Measurements from ENCODE around the gene KIAA0040. TPM values are rescaled to one million over a fixed set of nuclear protein-coding genes. Genes with fewer than 3 reads are reported as not detected.

KIAA0040 gene
- total RNA-seq, 1 donor from 2014 or later: 9.7 TPM

DNA sequence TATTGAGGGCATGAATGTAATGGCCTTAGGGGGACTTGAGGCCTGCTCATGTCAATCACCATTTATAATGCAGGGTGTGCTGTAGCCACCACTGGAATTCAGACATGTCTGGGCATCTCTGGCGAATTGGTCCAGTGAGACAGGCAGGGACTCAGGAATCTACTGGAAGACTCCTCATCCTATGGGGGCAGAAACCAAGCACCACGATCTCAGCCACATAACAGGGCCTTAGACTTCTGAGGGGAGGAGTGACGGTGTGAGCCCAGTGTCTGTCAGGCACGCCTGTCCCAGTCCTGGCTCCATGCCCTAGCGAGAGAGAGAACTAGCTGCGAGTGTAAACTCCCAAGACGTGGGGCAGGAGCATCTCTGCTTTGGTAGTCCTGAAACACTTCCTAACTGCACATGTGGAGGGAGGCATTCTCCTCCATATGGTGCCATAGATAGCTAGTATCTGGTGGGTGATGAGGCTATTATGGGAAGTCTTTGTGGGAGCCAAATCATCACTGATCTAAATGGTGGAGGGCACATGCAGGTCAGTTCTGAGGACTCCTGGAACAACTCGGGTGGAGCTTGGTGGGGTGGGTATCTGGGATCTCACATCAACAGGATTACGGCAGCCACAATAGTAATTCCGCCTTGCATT, 29.8 kb upstream of the KIAA0040 start:
- Histone ChIP-seq H3K36me3 (ENCODE audit: control insufficient read depth, insufficient read depth, low read length) (no peaks in the 10 kb centered on the region), H3K4me3 (ENCODE audit: low read depth, low read length) (no peak overlapping the region), H3K27me3 (ENCODE audit: control insufficient read depth, insufficient read depth, low read length) (no peaks in the 10 kb centered on the region)
- TF ChIP-seq, protein P1, sequence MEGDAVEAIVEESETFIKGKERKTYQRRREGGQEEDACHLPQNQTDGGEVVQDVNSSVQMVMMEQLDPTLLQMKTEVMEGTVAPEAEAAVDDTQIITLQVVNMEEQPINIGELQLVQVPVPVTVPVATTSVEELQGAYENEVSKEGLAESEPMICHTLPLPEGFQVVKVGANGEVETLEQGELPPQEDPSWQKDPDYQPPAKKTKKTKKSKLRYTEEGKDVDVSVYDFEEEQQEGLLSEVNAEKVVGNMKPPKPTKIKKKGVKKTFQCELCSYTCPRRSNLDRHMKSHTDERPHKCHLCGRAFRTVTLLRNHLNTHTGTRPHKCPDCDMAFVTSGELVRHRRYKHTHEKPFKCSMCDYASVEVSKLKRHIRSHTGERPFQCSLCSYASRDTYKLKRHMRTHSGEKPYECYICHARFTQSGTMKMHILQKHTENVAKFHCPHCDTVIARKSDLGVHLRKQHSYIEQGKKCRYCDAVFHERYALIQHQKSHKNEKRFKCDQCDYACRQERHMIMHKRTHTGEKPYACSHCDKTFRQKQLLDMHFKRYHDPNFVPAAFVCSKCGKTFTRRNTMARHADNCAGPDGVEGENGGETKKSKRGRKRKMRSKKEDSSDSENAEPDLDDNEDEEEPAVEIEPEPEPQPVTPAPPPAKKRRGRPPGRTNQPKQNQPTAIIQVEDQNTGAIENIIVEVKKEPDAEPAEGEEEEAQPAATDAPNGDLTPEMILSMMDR (IDR thresholded peaks at IDR 0.05; ENCODE audit: insufficient read depth, low read length, poor library complexity, severe bottlenecking): no peak
- no peak for DNase-seq (ENCODE audit: low read depth)

DNA sequence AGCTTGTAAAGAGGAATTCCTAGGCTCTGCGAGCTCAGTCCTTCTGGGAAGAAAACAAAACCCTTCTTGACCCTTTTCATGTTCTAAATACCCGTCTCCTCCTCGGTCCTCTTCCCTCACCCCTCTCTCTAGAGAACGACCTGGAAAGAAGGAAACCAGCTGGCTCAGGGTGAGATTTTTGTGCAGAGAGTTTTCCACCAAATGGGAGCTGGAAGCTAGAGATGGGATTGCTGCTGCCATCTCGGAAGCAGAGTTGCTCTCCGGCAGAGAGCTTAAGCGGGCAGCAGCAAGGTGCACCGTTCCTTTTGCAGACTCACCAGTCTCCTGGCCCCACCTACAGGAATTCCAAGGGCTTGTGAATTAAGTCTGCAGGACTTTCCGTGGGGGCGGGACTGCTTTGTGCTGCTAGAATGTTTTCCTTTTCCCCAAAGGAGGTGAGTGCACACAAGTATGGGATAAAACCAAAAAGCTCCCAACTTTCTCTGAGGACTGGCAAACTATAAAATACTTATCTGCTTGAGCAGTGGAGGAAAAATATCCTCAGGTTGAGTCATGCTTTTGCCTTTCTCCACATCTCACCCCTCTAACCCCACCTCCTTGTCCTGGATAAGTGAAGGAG, 29.1 kb upstream of the KIAA0040 start:
- TF ChIP-seq, protein P1 (IDR thresholded peaks at IDR 0.05; ENCODE audit: insufficient read depth, low read length, poor library complexity, severe bottlenecking): peak; percentile 54
- peak; percentile 65 for DNase-seq (ENCODE audit: low read depth)
- H3K27me3 ChIP-seq (ENCODE audit: control insufficient read depth, insufficient read depth, low read length): no peaks in the 10 kb centered on the region
- H3K4me3 ChIP-seq (ENCODE audit: low read depth, low read length): no peak overlapping the region
- no peaks in the 10 kb centered on the region for H3K36me3 ChIP-seq (ENCODE audit: control insufficient read depth, insufficient read depth, low read length)

DNA sequence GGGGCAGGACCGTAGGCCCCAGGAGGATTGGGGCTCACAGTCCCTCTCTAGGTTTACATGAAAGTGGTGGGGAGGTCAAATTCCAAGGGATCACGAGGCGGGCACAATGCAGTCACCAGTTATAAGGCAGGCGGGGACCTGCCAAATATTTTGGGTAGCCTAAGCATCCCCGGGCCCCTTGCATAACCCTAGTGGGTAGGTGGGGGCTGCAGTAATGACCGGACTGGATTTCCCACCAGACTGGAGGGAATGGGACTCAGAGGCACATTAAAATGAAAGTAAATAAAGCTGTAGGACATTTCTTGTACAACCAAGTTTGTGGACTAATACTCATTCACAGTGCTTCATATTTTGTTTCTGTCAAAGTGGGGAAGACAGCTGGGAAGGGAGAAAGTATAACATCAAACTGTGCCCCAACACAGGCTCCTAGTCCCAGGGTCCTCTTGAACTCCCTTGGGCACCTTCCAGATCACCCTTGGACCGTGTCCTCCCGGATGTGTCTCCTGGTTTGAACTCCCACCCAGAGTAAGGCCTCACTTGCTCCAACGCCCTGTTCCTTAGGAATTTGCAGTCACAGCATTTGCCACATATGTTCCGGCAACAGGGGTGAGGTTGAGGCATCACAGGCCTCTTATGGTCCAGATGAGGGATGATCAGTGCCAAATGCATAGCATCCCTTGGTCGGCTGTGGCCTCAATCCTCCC, 28.4 kb upstream of the KIAA0040 start:
- Histone ChIP-seq H3K4me3 (ENCODE audit: low read depth, low read length) (no peak overlapping the region), H3K36me3 (ENCODE audit: control insufficient read depth, insufficient read depth, low read length) (no peaks in the 10 kb centered on the region), H3K27me3 (ENCODE audit: control insufficient read depth, insufficient read depth, low read length) (no peaks in the 10 kb centered on the region)
- no peak for DNase-seq (ENCODE audit: low read depth)
- TF ChIP-seq, protein P1 (IDR thresholded peaks at IDR 0.05; ENCODE audit: insufficient read depth, low read length, poor library complexity, severe bottlenecking): no peak

DNA sequence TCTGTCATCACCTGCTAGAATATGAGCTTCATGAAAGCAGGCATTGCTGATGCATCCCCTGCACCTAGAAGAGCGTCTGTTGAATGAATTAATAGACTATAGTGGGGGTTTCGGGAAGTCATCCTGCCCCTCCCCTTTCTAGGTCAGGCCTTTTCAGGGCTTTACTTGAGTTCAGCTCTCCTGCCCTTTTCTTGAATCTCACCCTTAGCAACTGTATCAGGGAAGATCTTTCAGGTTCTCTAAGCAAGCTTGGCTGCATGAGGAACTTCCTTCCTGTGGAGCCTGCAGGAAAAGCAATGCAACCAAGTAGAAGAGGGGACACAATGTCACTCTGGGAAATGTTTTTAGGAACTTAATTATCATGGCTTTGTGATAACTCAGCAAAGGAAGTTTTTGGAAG, 27.2 kb upstream of the KIAA0040 start:
- TF ChIP-seq, protein P1 (IDR thresholded peaks at IDR 0.05; ENCODE audit: insufficient read depth, low read length, poor library complexity, severe bottlenecking): no peak
- no peak overlapping the region for H3K4me3 ChIP-seq (ENCODE audit: low read depth, low read length)
- H3K36me3 ChIP-seq (ENCODE audit: control insufficient read depth, insufficient read depth, low read length): no peaks in the 10 kb centered on the region
- H3K27me3 ChIP-seq (ENCODE audit: control insufficient read depth, insufficient read depth, low read length): no peaks in the 10 kb centered on the region
- no peak for DNase-seq (ENCODE audit: low read depth)

DNA sequence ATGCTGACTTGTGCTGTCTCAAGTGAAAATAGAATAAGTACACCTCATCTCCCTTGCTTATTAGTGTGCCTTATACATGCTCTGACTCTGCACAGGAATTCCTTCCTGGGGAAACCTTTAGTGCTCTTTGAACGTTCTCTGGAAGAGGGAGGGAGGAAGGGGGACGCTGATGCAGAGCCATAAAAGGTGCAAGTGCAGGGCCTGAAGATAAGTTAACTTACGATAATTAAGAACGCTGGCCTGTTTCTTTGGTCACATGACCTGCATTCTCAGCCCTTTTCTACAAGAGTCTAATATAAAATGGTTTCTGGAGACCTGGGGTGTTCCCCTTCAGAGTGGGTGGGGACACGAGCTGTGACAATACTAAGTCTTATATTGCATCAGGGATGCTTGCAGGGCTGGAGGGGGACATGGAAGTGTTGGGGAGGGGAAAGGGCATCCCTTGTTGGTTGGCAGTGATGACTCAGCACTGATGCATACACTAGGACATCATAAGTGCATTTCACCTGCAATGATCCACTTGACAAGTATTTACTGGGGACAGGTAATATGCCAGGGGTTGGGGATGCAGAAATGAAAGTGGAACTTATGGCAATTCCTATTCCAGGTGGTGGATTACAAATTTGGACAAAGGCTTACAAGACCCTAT, 26.3 kb upstream of the KIAA0040 start:
- Histone ChIP-seq H3K27me3 (ENCODE audit: control insufficient read depth, insufficient read depth, low read length) (no peaks in the 10 kb centered on the region), H3K36me3 (ENCODE audit: control insufficient read depth, insufficient read depth, low read length) (no peaks in the 10 kb centered on the region), H3K4me3 (ENCODE audit: low read depth, low read length) (no peak overlapping the region)
- DNase-seq (ENCODE audit: low read depth): no peak
- TF ChIP-seq, protein P1 (IDR thresholded peaks at IDR 0.05; ENCODE audit: insufficient read depth, low read length, poor library complexity, severe bottlenecking): no peak
